GM12865 (cell line): Measurements from ENCODE around the gene MYO1D.

ENCODE experiments used
- DNase-seq: peaks from one replicate; pipeline ENCODE4 v3.0.0; 2010; ENCODE audit warnings: low read depth
- H3K4me3 ChIP-seq: 2 replicates; pipeline ENCODE4 v1.5.1; 2011; ENCODE audit warnings: mild to moderate bottlenecking, low read depth, low read length, control low read depth
- TF ChIP-seq, protein P1 (sequence below): IDR thresholded peaks from 2 replicates; pipeline ENCODE4 v1.5.1; 2011; ENCODE audit warnings: low read length, control low read depth, low read depth, inconsistent platforms; ENCODE audit not compliant: insufficient read depth; ENCODE audit errors: missing control alignments

MYO1D gene

DNA sequence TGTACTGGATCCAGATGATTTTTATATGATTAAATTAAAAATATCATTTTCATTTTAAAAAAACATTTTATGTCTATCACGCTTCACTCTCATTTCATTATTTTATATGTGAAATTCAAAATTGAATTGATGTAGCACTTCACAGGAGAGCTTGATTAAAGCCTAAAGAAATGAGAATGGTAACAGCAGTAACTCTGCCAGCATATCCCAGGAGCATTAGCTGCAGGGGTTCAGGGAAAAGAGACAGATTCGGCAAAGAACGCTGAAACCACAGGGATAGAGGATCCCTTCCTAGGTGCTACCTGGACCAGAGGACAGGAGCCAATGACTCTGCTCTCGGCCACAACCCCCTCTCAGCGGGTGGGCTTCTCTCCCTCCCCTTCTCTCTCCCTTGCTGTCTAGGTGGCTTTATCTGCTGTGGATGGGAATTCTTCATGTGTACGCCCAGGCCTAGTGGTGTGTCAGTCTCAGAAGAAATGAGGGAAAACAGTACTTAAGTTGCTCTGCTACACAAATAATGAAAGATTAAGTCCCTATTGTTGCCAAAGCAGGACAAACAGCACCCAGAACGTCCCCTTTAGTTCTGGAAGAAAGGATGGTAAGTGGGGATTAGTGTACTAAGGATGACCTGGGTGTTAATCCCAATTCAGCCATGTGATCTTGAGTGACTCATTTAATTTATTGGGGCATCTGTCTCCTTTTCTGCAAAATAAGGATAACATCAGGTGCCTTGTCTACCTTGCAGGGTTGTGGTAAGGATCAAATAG lies 266.9 kb downstream of the MYO1D start:
- no peak overlapping the region for H3K4me3 ChIP-seq
- no peak for DNase-seq
- TF ChIP-seq, protein P1, sequence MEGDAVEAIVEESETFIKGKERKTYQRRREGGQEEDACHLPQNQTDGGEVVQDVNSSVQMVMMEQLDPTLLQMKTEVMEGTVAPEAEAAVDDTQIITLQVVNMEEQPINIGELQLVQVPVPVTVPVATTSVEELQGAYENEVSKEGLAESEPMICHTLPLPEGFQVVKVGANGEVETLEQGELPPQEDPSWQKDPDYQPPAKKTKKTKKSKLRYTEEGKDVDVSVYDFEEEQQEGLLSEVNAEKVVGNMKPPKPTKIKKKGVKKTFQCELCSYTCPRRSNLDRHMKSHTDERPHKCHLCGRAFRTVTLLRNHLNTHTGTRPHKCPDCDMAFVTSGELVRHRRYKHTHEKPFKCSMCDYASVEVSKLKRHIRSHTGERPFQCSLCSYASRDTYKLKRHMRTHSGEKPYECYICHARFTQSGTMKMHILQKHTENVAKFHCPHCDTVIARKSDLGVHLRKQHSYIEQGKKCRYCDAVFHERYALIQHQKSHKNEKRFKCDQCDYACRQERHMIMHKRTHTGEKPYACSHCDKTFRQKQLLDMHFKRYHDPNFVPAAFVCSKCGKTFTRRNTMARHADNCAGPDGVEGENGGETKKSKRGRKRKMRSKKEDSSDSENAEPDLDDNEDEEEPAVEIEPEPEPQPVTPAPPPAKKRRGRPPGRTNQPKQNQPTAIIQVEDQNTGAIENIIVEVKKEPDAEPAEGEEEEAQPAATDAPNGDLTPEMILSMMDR, result no peak

DNA sequence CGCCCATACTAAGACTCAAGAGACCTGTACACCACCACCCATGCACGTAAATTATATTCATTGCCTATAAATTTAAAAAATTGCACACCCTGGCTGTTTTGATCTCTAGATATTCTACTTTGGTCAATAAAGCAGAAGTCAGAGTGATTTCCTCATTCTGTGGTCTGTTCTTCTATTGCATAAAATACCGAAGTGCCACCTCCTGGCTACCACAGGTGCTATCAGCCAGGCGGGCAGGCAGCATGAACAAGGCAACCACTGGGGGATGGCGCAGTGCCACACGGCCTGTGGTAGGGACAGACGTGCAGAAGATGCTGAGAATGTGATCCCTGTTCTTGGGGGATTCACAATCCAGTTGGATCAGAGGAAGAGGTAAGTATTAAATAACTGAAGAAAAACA lies 267.8 kb downstream of the MYO1D start:
- DNase-seq, result peak; percentile 74
- TF ChIP-seq, protein P1, result peak; percentile 54
- H3K4me3 ChIP-seq, result no peak overlapping the region

DNA sequence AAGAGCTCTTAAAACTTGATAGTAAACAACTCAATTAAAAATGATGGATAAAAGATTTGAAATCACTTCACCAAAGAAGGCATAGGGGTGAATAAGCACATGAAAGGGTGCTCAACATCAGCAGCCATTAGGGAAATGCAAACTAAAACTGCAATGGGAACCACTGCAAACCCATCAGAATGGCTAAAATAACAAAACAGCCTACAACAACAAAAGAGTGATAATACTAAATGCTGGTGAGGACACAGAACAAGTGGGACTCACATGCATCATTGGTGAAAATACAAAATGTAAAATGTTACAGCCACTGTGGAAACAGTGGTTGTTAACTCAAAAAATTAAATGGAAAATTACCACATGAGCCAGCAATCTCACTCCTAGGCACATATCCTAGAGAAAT lies 268.7 kb downstream of the MYO1D start:
- no peak overlapping the region for H3K4me3 ChIP-seq
- TF ChIP-seq, protein P1, result no peak
- no peak for DNase-seq

DNA sequence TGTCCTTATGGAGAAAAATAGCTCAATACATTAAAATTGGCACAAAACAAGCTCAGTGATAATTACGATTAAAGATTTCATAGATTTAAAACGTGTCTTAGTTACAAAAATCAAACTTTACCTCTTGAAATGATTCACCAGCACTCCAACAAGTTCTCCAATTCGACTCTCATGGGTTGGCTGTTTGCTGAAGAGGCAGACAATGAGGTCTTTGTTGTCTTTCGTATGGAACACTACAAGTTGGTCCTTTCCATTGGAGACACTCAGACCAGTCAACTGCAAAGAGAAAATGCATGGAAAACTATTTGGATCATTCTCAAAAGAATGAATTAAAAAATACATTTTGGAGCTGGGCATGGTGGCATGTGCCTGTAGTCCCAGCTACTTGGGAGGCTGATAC lies 272.0 kb downstream of the MYO1D start:
- TF ChIP-seq, protein P1, result no peak
- DNase-seq, result no peak
- H3K4me3 ChIP-seq, result no peak overlapping the region

DNA sequence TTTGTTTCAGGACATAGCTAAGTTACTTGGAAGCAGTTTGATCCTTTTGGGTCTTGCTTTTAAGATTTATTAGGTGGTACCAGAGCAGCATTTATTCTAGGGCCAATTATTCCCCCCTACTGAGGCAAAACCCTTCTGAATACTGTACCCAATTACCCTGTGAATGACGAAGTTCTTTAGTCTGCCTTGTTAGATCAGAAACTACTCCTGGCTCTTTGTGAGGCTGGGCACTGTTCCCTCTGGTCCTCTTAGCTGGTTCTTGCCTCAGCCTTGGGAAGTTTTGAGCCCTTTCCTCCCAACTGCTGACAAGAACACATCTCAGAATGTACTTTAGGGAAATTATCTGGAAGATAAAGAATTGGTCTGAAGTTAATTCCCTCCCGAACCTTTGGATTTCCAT lies 274.5 kb downstream of the MYO1D start:
- H3K4me3 ChIP-seq, result no peak overlapping the region
- TF ChIP-seq, protein P1, result no peak
- DNase-seq, result no peak

DNA sequence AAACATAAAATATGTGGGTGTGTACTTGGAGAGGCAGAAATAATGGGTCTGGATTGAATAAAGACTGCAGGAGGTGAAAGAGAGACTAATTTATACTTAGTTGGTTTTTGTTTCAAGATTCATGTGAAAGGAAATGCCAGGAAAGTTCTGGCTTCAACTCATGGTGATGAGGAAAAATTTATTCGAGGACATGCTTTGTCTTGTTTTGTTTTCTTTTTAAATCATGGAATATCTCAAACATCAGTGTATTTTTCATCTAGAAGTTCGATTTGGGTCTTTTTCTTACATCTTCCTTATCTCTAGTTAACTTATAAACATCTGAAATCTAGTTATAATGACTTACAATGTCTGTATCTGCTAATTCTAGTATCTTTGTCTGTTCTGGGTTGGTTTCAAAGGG lies 275.1 kb downstream of the MYO1D start:
- H3K4me3 ChIP-seq, result no peak overlapping the region
- DNase-seq, result no peak
- TF ChIP-seq, protein P1, result no peak

DNA sequence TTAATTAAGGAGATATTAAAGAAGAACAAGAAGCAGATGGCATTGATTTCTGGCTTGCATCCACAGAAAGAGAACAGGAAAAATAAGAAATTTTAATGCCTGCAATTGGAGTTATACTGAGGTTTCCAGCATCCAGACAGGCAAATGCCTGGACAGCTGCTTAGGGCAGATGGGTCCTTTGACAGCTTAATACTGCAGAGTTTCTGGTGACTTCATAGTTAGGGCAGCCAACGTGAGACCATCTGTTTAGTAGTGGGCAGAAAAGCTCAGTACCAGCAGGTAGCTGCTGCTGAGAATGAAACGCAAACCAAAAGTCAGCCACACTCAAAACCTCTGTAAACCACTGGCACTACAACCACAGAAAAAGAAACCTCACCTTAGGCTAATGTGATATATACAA lies 280.3 kb downstream of the MYO1D start:
- TF ChIP-seq, protein P1, result no peak
- no peak overlapping the region for H3K4me3 ChIP-seq
- peak; percentile 82 for DNase-seq
